HepG2 (cell line): ENCODE measurements around the gene BMERB1. TPM values are rescaled to one million over a fixed set of nuclear protein-coding genes. Genes with fewer than 3 reads are reported as not detected.
A peak's percentile ranks its signal among the peaks of the same experiment; 100 is the strongest.

Experiments used
- ARHGAP35 ChIP-seq: sonication (generic); formaldehyde crosslinking; IDR thresholded peaks from 2 replicates; pipeline ENCODE4 v1.9.0; 2022; ENCODE audit warnings: mild to moderate bottlenecking, inconsistent platforms, moderate library complexity, missing genetic modification reagents, borderline replicate concordance
- CEBPB ChIP-seq: IDR thresholded peaks from 2 replicates; pipeline ENCODE4 v1.6.1; 2011; ENCODE audit warnings: low read depth, low read length, improper control_type of control experiment, borderline replicate concordance
- FOXC1 ChIP-seq: sonication (generic); formaldehyde crosslinking; IDR thresholded peaks from 2 replicates; pipeline ENCODE4 v1.8.0; 2022; ENCODE audit warnings: mild to moderate bottlenecking, missing genetic modification reagents, borderline replicate concordance
- HDAC1 ChIP-seq: sonication (generic); formaldehyde crosslinking; IDR thresholded peaks from 2 replicates; pipeline ENCODE4 v1.5.1; 2020; ENCODE audit warnings: mild to moderate bottlenecking, missing genetic modification reagents
- LCORL ChIP-seq, 2 experiments: fragments of 450-650 bp in 1 of 2; sonication (generic) in 1 of 2; formaldehyde crosslinking in 1 of 2; IDR thresholded peaks; 2 replicates each; pipeline versions ENCODE4 v1.5.0 to v1.6.1; 2017 to 2020; ENCODE audit warnings: antibody characterized with exemption in 1 of 2, missing genetic modification reagents in 1 of 2
- NFE2L1 ChIP-seq: sonication (generic); formaldehyde crosslinking; IDR thresholded peaks from 2 replicates; pipeline ENCODE4 v1.4.0; 2020; ENCODE audit warnings: missing genetic modification reagents, mild to moderate bottlenecking, borderline replicate concordance
- PAXIP1 ChIP-seq: sonication (generic); formaldehyde crosslinking; conservative IDR thresholded peaks from 2 replicates; pipeline ENCODE4 v1.4.0; 2020; ENCODE audit warnings: mild to moderate bottlenecking, missing genetic modification reagents, moderate library complexity
- REPIN1 ChIP-seq: sonication (generic); formaldehyde crosslinking; IDR thresholded peaks from 2 replicates; pipeline ENCODE4 v1.8.0; 2022; ENCODE audit warnings: missing genetic modification reagents, low read depth, mild to moderate bottlenecking, borderline replicate concordance
- SAFB2 ChIP-seq: sonication (generic); formaldehyde crosslinking; IDR thresholded peaks from 2 replicates; pipeline ENCODE4 v1.5.1; 2020; ENCODE audit warnings: missing genetic modification reagents, low read depth, mild to moderate bottlenecking, borderline replicate concordance
- STAG1 ChIP-seq: sonication (generic); formaldehyde crosslinking; IDR thresholded peaks from 2 replicates; pipeline ENCODE4 v1.4.0; 2020; ENCODE audit warnings: missing genetic modification reagents
- TBX2 ChIP-seq: sonication (generic); formaldehyde crosslinking; IDR thresholded peaks from 2 replicates; pipeline ENCODE4 v1.5.0; 2020; ENCODE audit warnings: missing genetic modification reagents, mild to moderate bottlenecking, borderline replicate concordance
- YEATS2 ChIP-seq: sonication (generic); formaldehyde crosslinking; IDR thresholded peaks from 2 replicates; pipeline ENCODE4 v1.4.0; 2020; ENCODE audit warnings: missing genetic modification reagents, borderline replicate concordance
- ZMYM4 ChIP-seq: sonication (generic); formaldehyde crosslinking; IDR thresholded peaks from 2 replicates; pipeline ENCODE4 v1.8.1; 2023; ENCODE audit warnings: mild to moderate bottlenecking, missing genetic modification reagents
- ZNF18 ChIP-seq: sonication (generic); formaldehyde crosslinking; IDR thresholded peaks from 2 replicates; pipeline ENCODE4 v1.8.0; 2022; ENCODE audit warnings: mild to moderate bottlenecking, missing genetic modification reagents; ENCODE audit not compliant: insufficient replicate concordance
- ZNF362 ChIP-seq: sonication (generic); formaldehyde crosslinking; IDR thresholded peaks from 2 replicates; pipeline ENCODE4 v1.4.0; 2020; ENCODE audit warnings: missing genetic modification reagents, mild to moderate bottlenecking, borderline replicate concordance
- ZNF460 ChIP-seq: sonication (generic); formaldehyde crosslinking; IDR thresholded peaks from 2 replicates; pipeline ENCODE4 v1.5.1; 2020; ENCODE audit warnings: missing genetic modification reagents, mild to moderate bottlenecking, borderline replicate concordance
- ZNF652 ChIP-seq: IDR thresholded peaks from 2 replicates; pipeline ENCODE4 v1.6.1; 2016; ENCODE audit warnings: low read depth, borderline replicate concordance
- ZNF749 ChIP-seq: sonication (generic); formaldehyde crosslinking; IDR thresholded peaks from 2 replicates; pipeline ENCODE4 v1.8.0; 2022; ENCODE audit warnings: mild to moderate bottlenecking, missing genetic modification reagents, moderate library complexity, borderline replicate concordance
- polyA plus RNA-seq, 8 experiments: library from polyadenylated mRNA; depleted of rRNA in 3 of 8; stranded (reverse) in 7 of 8; unstranded in 1 of 8; fragments of >200 nt; fragmentation: Illumina TruSeq in 4 of 8; extraction: Trizol in 4 of 8; gene quantifications; 2 replicates each; pipeline versions ENCODE4 v1.2.1 to v1.2.3, GENCODE V29; 2011 to 2016; ENCODE audit warnings: low read depth in 4 of 8, missing spikeins in 1 of 8, mixed read lengths in 1 of 8; ENCODE audit not compliant: insufficient read depth in 1 of 8
- total RNA-seq, 5 experiments: library from RNA; depleted of rRNA; stranded (reverse); fragments of >200 nt; fragmentation: Illumina TruSeq; extraction: Trizol; gene quantifications; 2 replicates each; pipeline ENCODE4 v1.2.3, GENCODE V29; 2016; ENCODE audit warnings: low read depth in 1 of 5
- TF ChIP-seq, protein P1 (sequence below): sonication (generic); formaldehyde crosslinking; IDR thresholded peaks from 2 replicates; pipeline ENCODE4 v1.5.1; 2020; ENCODE audit warnings: missing genetic modification reagents, mild to moderate bottlenecking, borderline replicate concordance
- TF ChIP-seq, protein P2 (sequence below): sonication (generic); formaldehyde crosslinking; IDR thresholded peaks from 2 replicates; pipeline ENCODE4 v1.4.0; 2020; ENCODE audit warnings: mild to moderate bottlenecking, low read depth, missing genetic modification reagents

BMERB1 gene
- total and polyA plus RNA-seq, 2 of the 13 experiments (the other 11 are each of a cell fraction or from before 2014, with no cell fraction given), result 1.4 TPM

GRCh38 chr16:15451098-15451731, 16.8 kb downstream of the BMERB1 start (continued):
- no peak for TF ChIP-seq ZNF749
- 0 out of 2 replicates have a peak, but pooled peaks have one; percentile 39 for TF ChIP-seq ZNF460
- TF ChIP-seq ZNF18 (CRISPR knock-in tag), result no peak
- TF ChIP-seq FOXC1 (CRISPR knock-in tag), result 0 out of 2 replicates have a peak, but pooled peaks have one; percentile 41
- TF ChIP-seq YEATS2, result no peak
- TF ChIP-seq ZNF652 (CRISPR knock-in tag), result no peak
- TF ChIP-seq TBX2, result peak; percentile 20; the same call in 1 of the 2 replicates
- peak; percentile 39; the same call in 1 of the 2 replicates for TF ChIP-seq HDAC1
- TF ChIP-seq, protein P1, sequence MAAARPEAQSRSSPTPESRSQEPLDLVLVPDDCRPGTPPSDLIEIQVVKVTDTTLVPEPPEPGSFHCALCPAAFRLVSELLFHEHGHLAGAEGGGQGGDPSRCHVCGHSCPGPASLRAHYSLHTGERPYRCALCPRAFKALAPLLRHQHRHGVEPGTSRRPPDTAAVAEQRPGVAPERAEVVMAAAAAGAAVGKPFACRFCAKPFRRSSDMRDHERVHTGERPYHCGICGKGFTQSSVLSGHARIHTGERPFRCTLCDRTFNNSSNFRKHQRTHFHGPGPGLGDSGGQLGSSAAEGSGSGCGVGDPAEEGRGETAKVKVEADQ (CRISPR knock-in tag), result 0 out of 2 replicates have a peak, but pooled peaks have one; percentile 50
- TF ChIP-seq PAXIP1, result 0 out of 2 replicates have a peak, but pooled peaks have one; percentile 15
- TF ChIP-seq ZMYM4, result peak; percentile 11; the same call in 1 of the 2 replicates
- TF ChIP-seq, protein P2, sequence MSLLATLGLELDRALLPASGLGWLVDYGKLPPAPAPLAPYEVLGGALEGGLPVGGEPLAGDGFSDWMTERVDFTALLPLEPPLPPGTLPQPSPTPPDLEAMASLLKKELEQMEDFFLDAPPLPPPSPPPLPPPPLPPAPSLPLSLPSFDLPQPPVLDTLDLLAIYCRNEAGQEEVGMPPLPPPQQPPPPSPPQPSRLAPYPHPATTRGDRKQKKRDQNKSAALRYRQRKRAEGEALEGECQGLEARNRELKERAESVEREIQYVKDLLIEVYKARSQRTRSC (CRISPR knock-in tag), result no peak
- TF ChIP-seq SAFB2, result no peak
- peak; percentile 79 for TF ChIP-seq CEBPB
- TF ChIP-seq STAG1 (CRISPR knock-in tag), result no peak
- TF ChIP-seq ZNF362 (CRISPR knock-in tag), result peak; percentile 90
- no peak for TF ChIP-seq REPIN1
- TF ChIP-seq LCORL (IDR thresholded peaks at IDR 0.05), result no peak
- peak; percentile 39; the same call in 1 of the 2 replicates for TF ChIP-seq LCORL (CRISPR knock-in tag; IDR thresholded peaks at IDR 0.05)
- TF ChIP-seq ARHGAP35, result no peak
- no peak for TF ChIP-seq NFE2L1
